Activated CD4-positive, alpha-beta T cell treated with anti-CD3 and anti-CD28 coated beads, Interleukin-2, amount 10 ng/mL, durations not matched to agents 24 days and 14 days (primary cell): ENCODE measurements around the gene SUSD3. TPM values are rescaled to one million over a fixed set of nuclear protein-coding genes. Genes with fewer than 3 reads are reported as not detected.
"Not testable (repeated sequence)": the region's sequence is repeated elsewhere in the genome, so short reads cannot be mapped to it uniquely, and the experiment has no call there.

ENCODE experiments used
- DNase-seq: peaks from one replicate; pipeline ENCODE4 v3.0.0; 2022
- H3K27ac Mint-ChIP-seq: one replicate; pipeline ENCODE4 v1.8.0; 2022; ENCODE audit warnings: mild to moderate bottlenecking, mixed read lengths
- H3K27me3 Mint-ChIP-seq: one replicate; pipeline ENCODE4 v1.8.0; 2022; ENCODE audit warnings: mixed read lengths
- H3K36me3 Mint-ChIP-seq: one replicate; pipeline ENCODE4 v1.8.0; 2022; ENCODE audit warnings: low read depth, mild to moderate bottlenecking, mixed read lengths
- H3K4me1 Mint-ChIP-seq: one replicate; pipeline ENCODE4 v1.8.0; 2021; ENCODE audit warnings: mixed read lengths
- H3K4me3 Mint-ChIP-seq: one replicate; pipeline ENCODE4 v1.8.0; 2022; ENCODE audit warnings: mild to moderate bottlenecking, moderate library complexity, mixed read lengths
- H3K9me3 Mint-ChIP-seq: one replicate; pipeline ENCODE4 v1.8.0; 2021; ENCODE audit warnings: mixed read lengths
- intact Hi-C: fragments of 100-400 bp; cut with micrococcal nuclease; formaldehyde crosslinking; loops from one replicate; pipeline ENCODE4 v1.15.1; 2023
- total RNA-seq: library from RNA; stranded (reverse); gene quantifications from 2 replicates; pipeline ENCODE4 v1.2.3, GENCODE V29; 2022

SUSD3 gene
- total RNA-seq, 1 donor from 2014 or later, result 38.3 TPM

- H3K27ac Mint-ChIP-seq, result peak overlapping the region; percentile 22
- DNase-seq, result no peak
Measured at GRCh38 chr9:93099551-93100275, 41.2 kb downstream of the SUSD3 start.

GRCh38 chr9:93100276-93100636 lies 41.8 kb downstream of the SUSD3 start:
- no peak for DNase-seq
- Mint-ChIP-seq H3K27ac (peak overlapping the region; percentile 14), H3K9me3 (peaks cover 13% of the 10 kb centered on the region), H3K4me1 (peaks cover 43% of the 10 kb centered on the region), H3K4me3 (no peak overlapping the region), H3K36me3 (peaks cover 31% of the 10 kb centered on the region), H3K27me3 (no peaks in the 10 kb centered on the region)
- intact Hi-C loops, result no loop called here

More at GRCh38 chr9:93099551-93100275, 41.2 kb downstream of the SUSD3 start:
- no peaks in the 10 kb centered on the region for H3K27me3 Mint-ChIP-seq
- H3K4me1 Mint-ChIP-seq, result peaks cover 42% of the 10 kb centered on the region
- peak overlapping the region; percentile 90 for H3K4me3 Mint-ChIP-seq
- H3K36me3 Mint-ChIP-seq, result peaks cover 26% of the 10 kb centered on the region
- H3K9me3 Mint-ChIP-seq, result peaks cover 9% of the 10 kb centered on the region
- intact Hi-C loops, result no loop called here

- peaks cover 13% of the 10 kb centered on the region for H3K9me3 Mint-ChIP-seq
- intact Hi-C loops, H3K4me3 Mint-ChIP-seq, H3K27me3 Mint-ChIP-seq, DNase-seq, H3K27ac Mint-ChIP-seq: not testable (repeated sequence)
- H3K4me1 Mint-ChIP-seq, result peaks cover 47% of the 10 kb centered on the region
- peaks cover 34% of the 10 kb centered on the region for H3K36me3 Mint-ChIP-seq
Measured at GRCh38 chr9:93101086-93101485, 42.6 kb downstream of the SUSD3 start.

GRCh38 chr9:93105620-93106019 lies 47.1 kb downstream of the SUSD3 start:
- no peak overlapping the region for H3K4me3 Mint-ChIP-seq
- H3K27ac Mint-ChIP-seq, result no peak overlapping the region
- H3K9me3 Mint-ChIP-seq, result peaks cover 13% of the 10 kb centered on the region
- no peaks in the 10 kb centered on the region for H3K27me3 Mint-ChIP-seq
- no peak for DNase-seq
- H3K4me1 Mint-ChIP-seq, result peaks cover 46% of the 10 kb centered on the region
- intact Hi-C loops, result no loop called here
- peaks cover 35% of the 10 kb centered on the region for H3K36me3 Mint-ChIP-seq

GRCh38 chr9:93107151-93107824 lies 48.8 kb downstream of the SUSD3 start:
- intact Hi-C loops, result no loop called here
- Mint-ChIP-seq H3K36me3 (peaks cover 33% of the 10 kb centered on the region), H3K27me3 (no peaks in the 10 kb centered on the region), H3K9me3 (peaks cover 13% of the 10 kb centered on the region), H3K4me1 (peaks cover 46% of the 10 kb centered on the region), H3K27ac (no peak overlapping the region), H3K4me3 (no peak overlapping the region)
- DNase-seq, result no peak

GRCh38 chr9:93107825-93108161 lies 49.3 kb downstream of the SUSD3 start:
- peak overlapping the region; percentile 55 for H3K4me3 Mint-ChIP-seq
- peaks cover 44% of the 10 kb centered on the region for H3K4me1 Mint-ChIP-seq
- H3K27ac Mint-ChIP-seq, result peak overlapping the region; percentile 81
- H3K9me3 Mint-ChIP-seq, result peaks cover 13% of the 10 kb centered on the region
- H3K27me3 Mint-ChIP-seq, result no peaks in the 10 kb centered on the region
- intact Hi-C loops, result loop anchor here (1.0 to 2.0 kb wide), 2 partner anchors 9 to 195 kb away; no protein-coding TSS in a partner anchor
- DNase-seq, result no peak
- H3K36me3 Mint-ChIP-seq, result peaks cover 31% of the 10 kb centered on the region

GRCh38 chr9:93108291-93109041 lies 50.0 kb downstream of the SUSD3 start:
- Mint-ChIP-seq H3K27ac (peak overlapping the region; percentile 81), H3K4me1 (peaks cover 41% of the 10 kb centered on the region)

GRCh38 chr9:93110311-93110855 lies 51.9 kb downstream of the SUSD3 start:
- no peak for DNase-seq
- no peak overlapping the region for H3K27ac Mint-ChIP-seq
- intact Hi-C loops, result no loop called here
- H3K4me3 Mint-ChIP-seq, result no peak overlapping the region
- no peaks in the 10 kb centered on the region for H3K9me3 Mint-ChIP-seq
- no peaks in the 10 kb centered on the region for H3K27me3 Mint-ChIP-seq
- H3K4me1 Mint-ChIP-seq, result peaks cover 39% of the 10 kb centered on the region
- peaks cover 14% of the 10 kb centered on the region for H3K36me3 Mint-ChIP-seq

More at GRCh38 chr9:93108291-93109041, 50.0 kb downstream of the SUSD3 start:
- H3K4me3 Mint-ChIP-seq, result peak overlapping the region; percentile 55
- peaks cover 28% of the 10 kb centered on the region for H3K36me3 Mint-ChIP-seq
- H3K27me3 Mint-ChIP-seq, result no peaks in the 10 kb centered on the region
- DNase-seq, result peak; percentile 81
- intact Hi-C loops, result loop anchor here (1.0 to 2.0 kb wide), 3 partner anchors 10 to 194 kb away; no protein-coding TSS in a partner anchor
- peaks cover 11% of the 10 kb centered on the region for H3K9me3 Mint-ChIP-seq

GRCh38 chr9:93111001-93111370 lies 52.5 kb downstream of the SUSD3 start:
- Mint-ChIP-seq H3K36me3 (peaks cover 11% of the 10 kb centered on the region), H3K27ac (no peak overlapping the region), H3K4me1 (peaks cover 36% of the 10 kb centered on the region), H3K27me3 (no peaks in the 10 kb centered on the region), H3K4me3 (no peak overlapping the region), H3K9me3 (no peaks in the 10 kb centered on the region)
- intact Hi-C loops, result no loop called here
- no peak for DNase-seq

GRCh38 chr9:93111371-93112115 lies 53.0 kb downstream of the SUSD3 start:
- no peak for DNase-seq
- H3K4me3 Mint-ChIP-seq, result no peak overlapping the region
- peaks cover 10% of the 10 kb centered on the region for H3K36me3 Mint-ChIP-seq
- peaks cover 34% of the 10 kb centered on the region for H3K4me1 Mint-ChIP-seq
- no peak overlapping the region for H3K27ac Mint-ChIP-seq
- intact Hi-C loops, result no loop called here
- no peaks in the 10 kb centered on the region for H3K27me3 Mint-ChIP-seq
- no peaks in the 10 kb centered on the region for H3K9me3 Mint-ChIP-seq

- H3K9me3 Mint-ChIP-seq, result no peaks in the 10 kb centered on the region
- no peaks in the 10 kb centered on the region for H3K27me3 Mint-ChIP-seq
- no peak for DNase-seq
- intact Hi-C loops, result no loop called here
- peaks cover 28% of the 10 kb centered on the region for H3K4me1 Mint-ChIP-seq
- H3K36me3 Mint-ChIP-seq, result peaks cover 10% of the 10 kb centered on the region
- H3K27ac Mint-ChIP-seq, result no peak overlapping the region
- no peak overlapping the region for H3K4me3 Mint-ChIP-seq
Measured at GRCh38 chr9:93112116-93112863, 53.8 kb downstream of the SUSD3 start.

GRCh38 chr9:93112864-93113389 lies 54.4 kb downstream of the SUSD3 start:
- DNase-seq, result no peak
- Mint-ChIP-seq H3K9me3 (no peaks in the 10 kb centered on the region), H3K4me1 (peaks cover 22% of the 10 kb centered on the region), H3K36me3 (peaks cover 10% of the 10 kb centered on the region), H3K27ac (no peak overlapping the region), H3K4me3 (no peak overlapping the region), H3K27me3 (no peaks in the 10 kb centered on the region)
- intact Hi-C loops, result no loop called here
